ENCODE results near the gene PSMA3. TPM values are rescaled to one million over a fixed set of nuclear protein-coding genes. Genes with fewer than 3 reads are reported as not detected.

The PSMA3 gene
- polyA plus RNA-seq, 3 donors, result 59.9 to 170 (median 147) TPM

DNA sequence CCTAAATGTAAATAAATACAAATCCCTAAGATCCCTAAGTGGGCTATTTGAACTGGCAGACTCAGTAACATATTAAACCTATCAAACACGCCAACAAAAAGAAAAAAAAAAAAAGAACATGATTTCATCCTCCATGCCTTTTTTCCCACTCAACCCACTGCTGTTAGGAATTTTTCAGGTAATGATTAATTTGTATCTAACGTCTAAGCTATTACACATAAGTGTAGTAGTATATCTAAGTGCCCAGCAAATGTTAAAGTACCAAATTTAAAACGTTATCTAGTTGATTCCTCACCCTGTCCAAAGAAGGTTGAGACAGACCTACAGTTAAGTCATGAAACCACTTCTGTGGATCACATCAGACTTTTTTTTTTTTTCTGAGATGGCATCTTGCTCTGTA, 37.3 kb downstream of the PSMA3 start:
- peaks cover 63 to 82% of the 10 kb centered on the region in 2 donors for H3K36me3 ChIP-seq (replicated peaks in 1 of 2; ENCODE audit: control insufficient read depth in 1 of 2, insufficient read depth in 2 of 2, low read length in 2 of 2)
- peaks cover 89% of the 10 kb centered on the region for H3K79me2 ChIP-seq (ENCODE audit: insufficient read depth, low read length)
- Mint-ChIP-seq H3K36me3 (peaks cover 59 to 82% of the 10 kb centered on the region in 2 donors), H3K4me1 (peaks cover 29% of the 10 kb centered on the region), H3K9me3 (no peaks in the 10 kb centered on the region), H3K4me3 (no peak overlapping the region), H3K27me3 (ENCODE audit: low read depth in 3 of 3) (no peaks in the 10 kb centered on the region), H3K27ac (peak overlapping the region; percentile 93 to 97 (median 96))
- H3K4me3 ChIP-seq (replicated peaks in 1 of 3; ENCODE audit: low read depth in 2 of 3, low read length in 3 of 3), result peak overlapping the region in 1 of 3 experiments; percentile 55
- intact Hi-C loops (cut with micrococcal nuclease), result loop anchor here in 1 of 2 donors (5.0 kb wide), 1 partner anchor 40 kb away; the partner anchor contains the start of gene PSMA3
- no peak overlapping the region for H2AFZ ChIP-seq (ENCODE audit: insufficient read depth, low read depth, low read length, poor library complexity, severe bottlenecking)
- H3K9me3 ChIP-seq (replicated peaks in 1 of 2; ENCODE audit: control insufficient read depth in 1 of 2, insufficient read depth in 1 of 2, low read length in 2 of 2), result no peaks in the 10 kb centered on the region
- no peaks in the 10 kb centered on the region for H3K27me3 ChIP-seq (ENCODE audit: control insufficient read depth in 2 of 2, insufficient read depth in 2 of 2, low read length in 2 of 2)
- H3K27ac ChIP-seq (ENCODE audit: low read depth in 1 of 2, low read length in 2 of 2), result peak overlapping the region; percentile 83 to 95
- H3K4me2 ChIP-seq (replicated peaks; ENCODE audit: extremely low read depth, low read length, poor library complexity, severe bottlenecking), result peak overlapping the region; percentile 55
- H3K9ac ChIP-seq (ENCODE audit: insufficient read depth, low read length, poor library complexity, severe bottlenecking), result peak overlapping the region; percentile 34
- DNase-seq, result no peak
- WGBS (ENCODE audit: insufficient coverage), result 67% methylated on average over 1 of the region's 3 CpGs
- TF ChIP-seq, protein P1, sequence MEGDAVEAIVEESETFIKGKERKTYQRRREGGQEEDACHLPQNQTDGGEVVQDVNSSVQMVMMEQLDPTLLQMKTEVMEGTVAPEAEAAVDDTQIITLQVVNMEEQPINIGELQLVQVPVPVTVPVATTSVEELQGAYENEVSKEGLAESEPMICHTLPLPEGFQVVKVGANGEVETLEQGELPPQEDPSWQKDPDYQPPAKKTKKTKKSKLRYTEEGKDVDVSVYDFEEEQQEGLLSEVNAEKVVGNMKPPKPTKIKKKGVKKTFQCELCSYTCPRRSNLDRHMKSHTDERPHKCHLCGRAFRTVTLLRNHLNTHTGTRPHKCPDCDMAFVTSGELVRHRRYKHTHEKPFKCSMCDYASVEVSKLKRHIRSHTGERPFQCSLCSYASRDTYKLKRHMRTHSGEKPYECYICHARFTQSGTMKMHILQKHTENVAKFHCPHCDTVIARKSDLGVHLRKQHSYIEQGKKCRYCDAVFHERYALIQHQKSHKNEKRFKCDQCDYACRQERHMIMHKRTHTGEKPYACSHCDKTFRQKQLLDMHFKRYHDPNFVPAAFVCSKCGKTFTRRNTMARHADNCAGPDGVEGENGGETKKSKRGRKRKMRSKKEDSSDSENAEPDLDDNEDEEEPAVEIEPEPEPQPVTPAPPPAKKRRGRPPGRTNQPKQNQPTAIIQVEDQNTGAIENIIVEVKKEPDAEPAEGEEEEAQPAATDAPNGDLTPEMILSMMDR (IDR thresholded peaks at IDR 0.05), result no peak
- peaks cover 18 to 25% of the 10 kb centered on the region in 2 donors for H3K4me1 ChIP-seq (ENCODE audit: control insufficient read depth in 1 of 2, insufficient read depth in 2 of 2, low read length in 2 of 2)
- H4K20me1 ChIP-seq (ENCODE audit: insufficient read depth, low read length), result peaks cover 90% of the 10 kb centered on the region

DNA sequence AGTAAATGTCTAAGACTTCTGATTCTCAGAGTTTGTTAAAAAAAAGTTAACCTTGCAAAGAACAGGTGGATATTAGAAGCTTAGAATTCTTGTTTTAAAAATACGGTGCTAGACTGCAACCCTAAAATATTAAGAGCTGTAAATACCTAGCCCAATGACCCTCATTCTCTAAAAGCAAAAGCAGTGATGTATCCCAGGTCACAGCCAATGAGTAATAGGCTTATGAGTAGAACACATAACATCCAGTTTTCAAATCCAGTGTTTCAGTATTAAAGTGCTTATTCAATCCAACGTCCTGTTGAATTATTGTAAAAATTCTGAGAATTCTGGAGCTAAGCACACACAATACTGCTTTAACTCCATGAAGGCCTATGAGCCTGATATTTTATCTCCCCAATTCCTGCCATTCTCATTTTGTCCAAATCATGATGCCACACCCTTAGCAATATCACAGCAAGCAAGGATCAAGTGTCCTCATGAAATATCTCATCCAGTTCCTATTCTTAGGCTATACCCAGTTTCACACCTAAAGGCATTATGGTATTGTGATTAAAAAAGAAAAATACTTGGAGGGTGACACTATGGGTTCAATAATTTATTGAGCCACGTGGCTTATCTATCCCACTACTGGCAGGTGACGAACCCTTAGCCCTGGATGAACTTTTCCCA, 38.4 kb downstream of the PSMA3 start:
- H3K9me3 ChIP-seq (replicated peaks in 1 of 2; ENCODE audit: control insufficient read depth in 1 of 2, insufficient read depth in 1 of 2, low read length in 2 of 2), result no peaks in the 10 kb centered on the region
- WGBS (ENCODE audit: insufficient coverage), result no CpG with 5 or more reads among the region's 4 CpGs
- intact Hi-C loops (cut with micrococcal nuclease), result loop anchor here in 1 of 2 donors (5.0 kb wide), 1 partner anchor 41 kb away; the partner anchor contains the start of gene PSMA3
- DNase-seq, result no peak
- H3K27ac ChIP-seq (ENCODE audit: low read depth in 1 of 2, low read length in 2 of 2), result peak overlapping the region in 1 of 2 donors; percentile 95
- H3K9ac ChIP-seq (ENCODE audit: insufficient read depth, low read length, poor library complexity, severe bottlenecking), result no peak overlapping the region
- H3K36me3 Mint-ChIP-seq, result peaks cover 63 to 81% of the 10 kb centered on the region in 2 donors
- no peaks in the 10 kb centered on the region for H3K9me3 Mint-ChIP-seq
- H3K4me1 ChIP-seq (ENCODE audit: control insufficient read depth in 1 of 2, insufficient read depth in 2 of 2, low read length in 2 of 2), result peaks cover 18 to 25% of the 10 kb centered on the region in 2 donors
- peaks cover 89% of the 10 kb centered on the region for H3K79me2 ChIP-seq (ENCODE audit: insufficient read depth, low read length)
- TF ChIP-seq, protein P1 (IDR thresholded peaks at IDR 0.05), result no peak
- H3K4me1 Mint-ChIP-seq, result peaks cover 29% of the 10 kb centered on the region
- no peaks in the 10 kb centered on the region for H3K27me3 Mint-ChIP-seq (ENCODE audit: low read depth in 3 of 3)
- H3K36me3 ChIP-seq (replicated peaks in 1 of 2; ENCODE audit: control insufficient read depth in 1 of 2, insufficient read depth in 2 of 2, low read length in 2 of 2), result peaks cover 52 to 82% of the 10 kb centered on the region in 2 donors
- peaks cover 90% of the 10 kb centered on the region for H4K20me1 ChIP-seq (ENCODE audit: insufficient read depth, low read length)
- no peak overlapping the region for H3K4me3 ChIP-seq (replicated peaks in 1 of 3; ENCODE audit: low read depth in 2 of 3, low read length in 3 of 3)
- H3K4me3 Mint-ChIP-seq, result no peak overlapping the region
- H3K4me2 ChIP-seq (replicated peaks; ENCODE audit: extremely low read depth, low read length, poor library complexity, severe bottlenecking), result no peak overlapping the region
- H3K27ac Mint-ChIP-seq, result peak overlapping the region in 4 of 7 donors; percentile 15 to 97 (median 68)
- H2AFZ ChIP-seq (ENCODE audit: insufficient read depth, low read depth, low read length, poor library complexity, severe bottlenecking), result no peak overlapping the region
- H3K27me3 ChIP-seq (ENCODE audit: control insufficient read depth in 2 of 2, insufficient read depth in 2 of 2, low read length in 2 of 2), result no peaks in the 10 kb centered on the region

Measured in CD14-positive monocyte (primary cell).